ENCODE data around the gene SPI1.

The SPI1 gene

DNA sequence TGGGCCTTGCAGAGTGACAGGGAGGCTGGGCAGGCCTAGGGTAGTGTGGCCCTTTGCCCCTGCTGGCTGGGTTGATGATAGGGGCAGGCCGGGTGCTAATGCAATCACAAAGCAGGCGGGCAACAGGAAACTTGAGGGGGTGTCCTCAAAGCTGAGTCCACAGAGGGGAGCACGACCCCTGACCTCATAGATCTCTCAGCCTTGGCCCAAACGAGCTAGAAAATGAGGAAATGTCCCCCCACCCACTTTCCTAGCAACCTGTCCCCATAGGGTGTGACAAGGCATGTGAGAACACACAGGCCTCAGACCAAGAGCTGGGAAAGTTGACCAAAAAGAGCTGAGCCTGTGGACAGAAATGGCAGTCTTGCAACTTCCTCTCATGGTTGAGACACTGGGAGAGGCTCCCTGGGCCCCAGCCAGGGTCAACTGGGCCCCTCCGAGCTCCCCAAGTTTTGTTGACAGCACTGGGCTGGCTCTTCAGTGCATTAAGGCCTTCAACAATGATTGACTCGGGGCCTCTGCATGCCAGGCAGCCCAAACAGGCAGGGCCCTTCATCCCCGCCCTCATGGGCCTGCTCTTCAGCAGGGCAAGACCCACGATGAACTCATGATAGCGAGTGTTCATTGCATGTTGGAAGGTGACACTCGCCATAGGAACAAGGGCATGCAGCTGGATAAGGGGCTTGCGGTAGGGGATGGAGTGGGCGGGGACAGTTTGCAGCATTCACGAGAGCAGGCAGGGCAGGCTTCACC lies 9.8 kb upstream of the SPI1 start:
- DNase-seq, result no peak

DNA sequence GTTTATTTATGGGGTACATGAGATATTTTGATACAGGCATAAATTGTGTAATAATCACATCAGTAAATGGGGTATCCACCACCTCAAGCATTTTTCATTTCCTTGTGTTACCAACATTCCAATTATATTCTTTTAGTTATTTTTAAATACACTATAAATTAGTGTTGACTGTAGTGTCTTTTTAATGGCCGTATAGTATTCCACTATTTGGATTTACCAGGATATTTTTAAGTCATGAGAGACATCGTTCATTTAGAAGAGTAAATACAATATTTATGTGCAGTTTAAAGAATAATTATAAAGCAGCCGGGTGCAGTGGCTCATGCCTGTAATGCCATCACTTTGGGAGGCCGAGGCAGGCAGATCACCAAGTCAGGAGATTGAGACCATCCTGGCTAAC lies 6.2 kb upstream of the SPI1 start:
- no peak for DNase-seq

DNA sequence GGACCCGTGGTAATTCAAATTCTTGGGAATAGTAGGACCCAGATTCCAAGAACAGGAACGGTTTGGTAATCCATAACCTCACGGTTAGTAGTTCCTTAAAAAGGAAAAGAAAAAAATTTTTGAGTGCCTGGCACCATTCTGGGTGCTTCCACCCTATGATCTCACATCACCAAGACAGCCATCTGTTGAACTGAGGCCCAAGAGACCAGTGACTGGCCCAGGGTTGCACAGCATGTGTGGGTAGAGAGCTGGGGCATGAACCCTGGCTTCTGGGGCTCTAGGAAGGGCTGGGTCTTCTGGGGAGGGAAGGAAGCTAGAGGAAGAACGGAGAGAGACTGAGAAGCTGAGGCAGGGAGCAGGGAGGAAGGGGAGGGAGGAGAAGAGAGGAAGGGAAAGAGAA lies 4.7 kb upstream of the SPI1 start:
- DNase-seq, result no peak

DNA sequence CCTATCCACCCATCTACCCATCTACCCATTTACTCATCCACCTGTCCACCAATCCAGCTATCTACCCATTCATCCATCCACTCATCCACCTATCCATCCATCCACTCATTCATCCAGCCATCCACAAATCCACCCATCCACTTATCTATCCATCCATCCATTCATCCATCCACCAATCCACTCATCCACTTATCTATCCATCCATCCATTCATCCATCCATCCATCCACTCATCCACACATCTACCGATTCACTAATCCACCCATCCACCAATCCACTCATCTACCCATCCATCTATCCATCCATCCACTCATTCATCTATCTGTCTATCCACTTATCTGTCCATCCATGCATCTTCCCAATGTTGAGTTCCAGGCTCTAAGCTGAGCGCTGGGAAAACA lies 1.7 kb upstream of the SPI1 start:
- DNase-seq, result no peak

- no peak for DNase-seq
Measured at GRCh38 chr11:47379317-47379716, 970 bp upstream of the SPI1 start.

DNA sequence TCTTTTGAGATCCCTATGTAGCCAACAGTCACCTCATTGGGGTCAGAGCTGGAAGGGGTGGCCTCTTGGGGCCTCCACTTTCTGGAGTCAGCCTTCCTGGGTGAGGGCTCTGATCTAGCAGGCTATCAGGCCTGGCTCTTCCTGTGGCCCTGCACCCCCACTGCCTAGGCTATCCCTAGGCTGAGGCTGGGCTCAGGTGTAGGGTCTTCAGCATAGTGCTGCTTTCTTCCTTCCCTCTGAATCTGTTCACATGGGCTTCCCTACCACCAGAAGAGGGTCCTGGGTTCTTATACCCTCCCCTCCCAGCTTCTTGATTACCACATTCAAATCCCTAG lies 456 bp upstream of the SPI1 start:
- no peak for DNase-seq

DNA sequence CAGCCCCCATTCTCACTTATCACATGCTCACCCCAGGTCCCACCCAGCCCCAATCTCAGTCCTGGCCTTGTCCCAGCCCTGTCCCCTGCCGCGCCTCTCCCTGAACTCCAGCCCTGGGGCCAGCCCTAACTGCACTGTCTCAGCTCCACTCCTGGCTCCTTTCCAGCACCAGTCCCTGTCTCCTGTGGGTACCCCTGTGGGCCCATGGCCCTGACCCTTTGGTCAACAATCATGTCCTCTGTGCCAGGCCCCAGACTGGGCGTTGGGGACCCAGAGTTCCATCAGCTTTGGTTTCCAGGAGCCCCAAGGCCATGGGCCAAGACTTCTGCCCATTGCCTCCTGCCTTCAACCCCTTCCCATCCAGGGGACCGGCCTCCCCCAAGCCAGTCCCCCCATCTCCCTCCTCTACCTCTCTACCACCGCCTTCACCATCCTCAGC lies 757 bp downstream of the SPI1 start:
- no peak for DNase-seq

DNA sequence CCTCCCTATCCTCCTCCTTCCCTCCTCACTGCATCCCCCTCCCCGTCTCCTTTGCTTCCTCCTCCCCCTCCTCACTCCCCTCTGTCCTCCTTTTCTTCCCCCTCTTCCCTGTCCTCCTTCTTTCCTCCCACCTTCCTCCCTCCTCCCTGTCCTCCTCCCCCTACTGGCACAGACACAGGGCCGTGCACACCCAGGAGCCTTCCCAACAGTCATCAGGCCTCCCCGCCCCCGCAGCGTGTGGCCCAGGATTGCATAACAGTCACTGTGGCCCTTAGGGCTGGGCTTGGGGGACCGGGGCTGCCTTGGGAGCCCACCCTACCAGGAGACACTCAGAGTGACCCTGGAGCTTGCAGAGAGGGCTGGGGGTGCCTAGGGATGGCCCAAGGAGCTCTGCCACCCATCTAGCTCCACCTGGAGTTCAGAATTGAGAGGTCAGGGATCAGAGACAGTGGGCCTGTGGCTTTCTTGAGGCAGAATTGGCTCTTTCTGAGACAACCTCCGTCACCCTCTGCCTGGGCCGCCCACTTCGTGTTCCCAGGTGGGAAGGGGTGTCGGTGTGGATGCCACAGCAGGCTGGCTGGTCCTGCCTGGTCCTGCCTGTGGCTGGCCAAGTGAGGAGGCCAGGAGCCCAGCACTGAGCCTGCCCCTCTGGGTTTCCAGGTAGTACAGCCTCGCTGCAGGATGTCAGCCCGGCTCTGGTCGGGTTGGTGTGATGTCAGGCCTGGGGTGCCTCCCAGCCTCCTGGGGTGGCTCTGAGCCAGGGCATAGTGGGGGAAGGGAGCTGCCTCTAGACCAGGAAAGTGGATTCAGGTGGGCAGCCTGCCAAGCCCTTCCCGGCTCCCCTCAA lies 1.6 kb downstream of the SPI1 start:
- DNase-seq, result no peak

GRCh38 chr11:47376107-47376524 lies 2.2 kb downstream of the SPI1 start:
- DNase-seq, result no peak

GRCh38 chr11:47375546-47376085 lies 2.7 kb downstream of the SPI1 start:
- no peak for DNase-seq

DNA sequence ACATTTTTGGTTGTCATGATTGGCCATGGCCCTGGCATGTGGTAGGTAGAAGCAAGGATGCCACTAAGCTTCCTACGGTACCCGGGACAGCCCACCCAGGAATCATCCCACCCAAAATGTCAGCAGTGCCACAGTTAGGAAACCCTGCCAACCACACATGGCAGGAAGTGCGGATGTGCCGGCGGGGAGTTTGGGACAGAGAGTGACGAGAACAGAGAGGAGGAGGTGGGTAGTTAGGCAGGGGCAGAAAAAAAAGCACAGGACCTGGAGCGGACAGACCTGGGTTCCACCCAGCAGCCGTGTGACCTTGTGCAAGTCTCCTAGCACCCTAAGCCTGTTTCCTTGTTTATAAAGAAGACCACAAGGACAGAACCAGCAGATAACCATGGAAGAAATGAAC lies 3.3 kb downstream of the SPI1 start:
- no peak for DNase-seq

DNA sequence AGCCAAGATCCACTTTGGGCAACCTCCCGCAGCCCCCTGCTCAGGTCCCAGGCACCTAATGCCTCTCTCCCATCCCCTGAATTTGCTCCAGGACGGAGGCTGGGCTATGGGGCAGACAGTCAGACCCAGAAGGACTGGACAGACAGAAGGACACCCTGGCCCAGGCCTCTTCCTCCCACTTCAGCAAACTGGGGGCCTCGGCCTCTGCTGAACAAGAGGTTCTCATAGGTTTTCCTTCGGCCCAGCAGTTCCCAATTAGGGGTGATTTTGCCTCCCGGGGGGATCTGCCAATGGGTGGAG lies 3.7 kb downstream of the SPI1 start:
- no peak for DNase-seq

GRCh38 chr11:47373876-47374719 lies 4.2 kb downstream of the SPI1 start:
- DNase-seq, result peak; percentile 4

DNA sequence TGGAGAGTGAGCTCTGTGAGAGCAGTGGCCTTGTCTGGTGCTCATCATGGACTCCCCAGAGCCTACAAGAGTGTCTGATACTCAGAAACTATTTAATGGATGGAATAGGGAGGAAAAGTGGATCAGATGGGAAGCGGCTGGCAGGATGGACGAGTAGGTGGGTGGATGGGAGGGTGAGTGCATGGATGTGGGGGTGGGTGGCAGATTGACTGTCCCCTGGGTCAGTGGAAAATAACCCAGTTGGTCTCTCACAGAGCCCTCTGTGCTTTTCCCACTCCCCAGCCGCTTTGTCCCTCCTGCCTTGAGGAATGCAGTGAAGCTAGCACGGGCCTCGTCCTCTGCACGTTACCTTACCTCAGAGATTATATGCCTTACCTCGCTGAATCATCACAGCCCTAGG lies 5.9 kb downstream of the SPI1 start:
- DNase-seq, result no peak

- no peak for DNase-seq
Measured at GRCh38 chr11:47369676-47370075, 8.7 kb downstream of the SPI1 start.

GRCh38 chr11:47366020-47366490 lies 12.3 kb downstream of the SPI1 start:
- no peak for DNase-seq

DNA sequence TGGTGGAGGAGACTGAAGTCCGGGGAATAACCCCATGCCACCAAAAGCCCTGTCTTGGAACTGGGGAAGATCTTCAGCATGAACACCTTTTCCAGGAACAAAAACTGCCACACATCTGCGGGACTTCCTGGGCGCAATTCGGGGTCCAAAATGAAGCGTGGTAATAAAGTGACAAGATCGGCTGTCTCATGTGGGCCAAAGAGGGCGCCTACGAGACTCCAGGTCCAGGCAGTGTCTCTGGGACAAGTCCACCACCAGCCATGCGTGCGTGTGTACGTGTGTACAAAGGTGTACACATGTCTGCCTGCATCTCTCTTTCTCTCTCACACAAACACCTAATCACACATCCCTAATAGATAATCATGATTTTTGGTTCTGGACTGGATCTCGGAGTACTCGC lies 16.9 kb downstream of the SPI1 start:
- no peak for DNase-seq

GRCh38 chr11:47360341-47360740 lies 18.0 kb downstream of the SPI1 start:
- DNase-seq, result no peak

- no peak for DNase-seq
Measured at GRCh38 chr11:47359586-47359985, 18.8 kb downstream of the SPI1 start.

DNA sequence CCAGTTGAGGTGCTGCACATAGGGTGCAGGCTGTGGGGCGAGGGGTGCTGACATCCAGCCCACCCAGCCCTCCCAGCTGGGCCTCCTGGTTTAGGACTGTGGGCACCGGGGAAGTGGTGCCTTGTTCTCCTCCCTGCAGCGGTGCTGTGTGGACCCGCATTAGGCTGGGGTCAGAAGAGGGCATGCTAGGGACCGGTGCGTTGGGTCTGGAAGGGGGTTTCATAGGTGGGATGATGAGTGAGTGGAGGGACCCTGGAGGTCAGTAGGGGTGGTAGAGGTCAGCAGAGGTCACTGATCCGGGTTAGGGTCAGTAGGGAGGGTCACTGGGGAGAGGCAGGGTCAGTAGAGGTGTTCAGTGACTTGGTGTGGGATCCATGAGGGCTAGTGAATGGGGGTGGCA lies 19.2 kb downstream of the SPI1 start:
- no peak for DNase-seq

- DNase-seq, result no peak
Measured at GRCh38 chr11:47358731-47359051, 19.7 kb downstream of the SPI1 start.

DNA sequence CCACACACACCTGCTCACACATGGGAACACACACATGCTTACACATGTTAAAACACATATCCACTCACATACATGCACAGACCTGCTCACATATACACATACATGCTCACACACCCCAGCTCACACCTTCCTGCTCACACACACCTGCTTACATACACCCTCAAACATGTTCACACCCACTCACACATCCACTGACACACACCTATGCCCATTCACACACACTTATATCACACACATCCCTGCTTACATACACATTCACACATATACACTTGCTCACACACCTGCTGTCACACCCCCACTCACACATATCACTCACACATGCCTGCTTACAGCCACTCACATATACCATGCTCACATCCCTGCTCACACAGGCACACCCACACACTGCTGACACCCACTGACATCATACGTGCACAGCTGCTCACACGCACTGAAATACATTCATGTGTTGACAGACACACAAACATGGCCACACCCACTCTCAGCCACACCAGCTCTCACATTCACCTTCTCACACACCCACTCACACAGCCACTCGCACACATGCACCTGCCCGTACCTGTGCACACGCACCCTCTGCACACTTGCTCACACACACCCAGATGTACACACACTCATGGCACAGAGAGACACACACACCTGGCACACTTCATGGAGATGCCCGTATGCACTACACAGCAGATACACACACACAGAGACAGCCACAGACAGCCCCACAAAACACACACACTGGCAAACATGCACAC lies 20.2 kb downstream of the SPI1 start:
- DNase-seq, result no peak

- no peak for DNase-seq
Measured at GRCh38 chr11:47356998-47357329, 21.4 kb downstream of the SPI1 start.

Data from NCI-H446 treated with DMSO at 0.1 percent for 48 hours (cell line).